GM19372 (cell line): ENCODE results near the gene TMED10.
A peak's percentile ranks its signal among the peaks of the same experiment; 100 is the strongest.

Experiments used
- ATAC-seq: cut with Tn5 transposase; IDR thresholded peaks from one replicate; pipeline ENCODE4 v1.9.1; 2021; ENCODE audit warnings: mild to moderate bottlenecking, low read depth, moderate library complexity; ENCODE audit not compliant: unreplicated experiment

Gene TMED10

DNA sequence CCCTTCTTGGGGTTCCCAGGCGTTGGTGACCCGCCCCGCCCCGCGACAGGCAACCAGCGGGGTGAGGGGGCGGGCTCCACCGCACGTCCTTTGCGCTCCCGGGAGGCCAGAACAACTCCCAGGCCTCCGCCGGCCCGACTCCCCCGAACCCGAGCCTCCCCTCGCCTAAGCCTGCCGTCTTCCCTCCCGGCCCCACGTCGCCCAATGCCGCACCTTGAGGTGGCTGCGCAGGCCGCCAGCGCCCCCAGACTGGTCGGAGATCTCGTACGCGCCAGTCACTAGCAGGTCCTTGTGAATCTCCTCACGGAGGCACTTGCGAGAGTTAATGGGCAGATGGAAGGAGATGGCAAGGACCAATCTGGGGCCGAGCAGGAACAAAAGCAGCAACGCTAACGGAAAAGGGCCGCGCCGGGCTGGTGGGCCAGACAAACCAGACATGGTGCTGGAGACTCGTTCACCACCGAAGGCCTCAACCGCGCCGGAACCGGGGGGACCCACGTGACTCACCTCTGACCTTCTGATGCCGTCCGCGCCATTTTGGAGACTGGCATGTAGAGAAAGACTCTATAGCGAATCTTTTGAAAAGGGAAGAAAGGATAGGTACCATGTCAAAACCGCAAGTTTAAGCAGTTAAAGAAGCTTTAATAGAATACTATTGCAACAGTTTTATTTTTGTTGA, at the start of gene TMED10:
TSS of gene TMED10 (minus strand) at position 471 of the 679 bp plus-strand sequence. CDS start at position 438, 33 bp downstream.
- ATAC-seq: peak; percentile 59

DNA sequence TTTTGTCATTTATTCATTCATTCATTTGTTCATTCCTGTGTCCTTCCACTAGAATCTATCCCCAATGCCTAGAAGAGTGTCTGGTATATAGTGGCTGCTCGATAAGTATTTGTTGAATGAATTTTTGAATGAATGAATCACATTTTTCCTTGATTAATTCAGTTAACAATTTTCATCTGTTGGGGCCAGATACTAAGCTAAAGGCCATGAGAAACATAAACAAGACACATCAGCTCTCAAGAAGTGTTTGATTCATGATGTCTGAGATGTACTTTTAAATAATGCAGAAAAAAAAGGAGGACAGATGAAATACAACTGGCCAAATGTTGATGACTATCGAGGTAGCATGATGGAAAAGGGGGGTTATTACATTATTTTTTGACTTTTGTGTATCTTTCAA, 48.1 kb upstream of the TMED10 start:
- no peak for ATAC-seq

DNA sequence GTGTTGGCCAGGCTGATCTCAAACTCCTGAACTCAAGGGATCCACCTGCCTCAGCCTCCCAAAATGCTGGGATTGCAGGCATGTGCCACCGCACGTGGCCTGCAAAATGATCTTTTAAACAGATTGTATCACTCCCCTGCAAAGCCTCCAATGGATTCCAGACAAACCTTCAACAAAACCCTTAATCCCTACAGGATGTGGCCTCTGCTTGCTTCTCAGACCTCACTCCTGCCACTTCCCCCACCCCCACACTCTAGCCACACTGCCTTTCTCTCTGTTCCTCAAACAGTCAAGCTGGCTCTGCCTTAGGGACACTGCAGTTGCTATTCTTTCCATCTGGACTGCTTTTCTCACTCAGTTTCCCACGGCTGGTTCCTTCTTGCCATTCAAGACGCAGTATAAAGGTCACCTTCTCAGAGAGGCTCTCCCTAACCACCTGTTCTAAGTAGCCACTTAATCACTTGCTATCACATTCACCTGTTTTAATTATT, 47.3 kb upstream of the TMED10 start:
- ATAC-seq: peak; percentile 58

DNA sequence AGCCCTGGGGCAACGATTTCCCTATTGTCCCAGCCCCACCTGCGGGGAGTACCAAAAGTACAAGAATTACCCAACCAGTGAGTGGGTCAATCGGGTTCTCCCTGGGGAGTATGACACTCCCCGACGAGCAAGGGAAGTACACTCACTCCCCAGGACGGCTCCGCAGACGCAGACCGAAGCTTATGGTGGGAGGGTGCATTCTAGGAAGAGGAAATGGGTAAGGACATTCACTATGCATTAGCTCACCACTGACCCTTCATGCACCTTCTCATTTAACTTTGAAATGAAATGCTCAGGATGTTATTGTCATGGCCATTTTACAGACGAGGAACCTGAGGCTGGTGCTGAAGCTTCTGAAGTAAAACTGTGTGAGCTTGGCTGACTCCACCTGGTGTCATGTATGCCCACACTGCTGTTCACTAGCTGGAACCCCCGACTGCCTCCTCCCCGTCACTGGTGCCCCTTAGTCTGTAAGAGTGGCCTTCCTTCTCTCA, 45.8 kb upstream of the TMED10 start:
- no peak for ATAC-seq

- no peak for ATAC-seq
Observed at GRCh38 chr14:75221797-75222196, 45.4 kb upstream of the TMED10 start.

DNA sequence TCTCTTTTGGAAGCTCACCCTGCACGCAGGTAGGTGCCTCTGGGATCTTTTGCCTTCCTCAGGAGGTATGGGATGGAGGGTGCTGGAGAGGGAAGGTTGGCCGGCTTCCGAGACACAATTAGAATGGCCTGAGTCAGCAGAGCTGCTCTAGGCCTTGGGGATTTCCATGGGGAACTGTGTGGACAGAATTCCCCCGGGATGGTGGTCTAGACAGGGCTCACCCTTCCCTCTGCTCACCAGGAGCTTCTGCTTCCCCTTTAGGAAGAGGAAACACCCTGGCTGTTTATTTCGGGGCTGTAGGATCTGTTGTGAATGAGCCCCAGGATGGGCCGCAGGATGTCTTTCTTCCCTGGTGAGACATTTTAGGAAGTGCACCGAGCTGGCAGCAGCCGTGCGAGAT, 43.7 kb upstream of the TMED10 start:
- no peak for ATAC-seq

DNA sequence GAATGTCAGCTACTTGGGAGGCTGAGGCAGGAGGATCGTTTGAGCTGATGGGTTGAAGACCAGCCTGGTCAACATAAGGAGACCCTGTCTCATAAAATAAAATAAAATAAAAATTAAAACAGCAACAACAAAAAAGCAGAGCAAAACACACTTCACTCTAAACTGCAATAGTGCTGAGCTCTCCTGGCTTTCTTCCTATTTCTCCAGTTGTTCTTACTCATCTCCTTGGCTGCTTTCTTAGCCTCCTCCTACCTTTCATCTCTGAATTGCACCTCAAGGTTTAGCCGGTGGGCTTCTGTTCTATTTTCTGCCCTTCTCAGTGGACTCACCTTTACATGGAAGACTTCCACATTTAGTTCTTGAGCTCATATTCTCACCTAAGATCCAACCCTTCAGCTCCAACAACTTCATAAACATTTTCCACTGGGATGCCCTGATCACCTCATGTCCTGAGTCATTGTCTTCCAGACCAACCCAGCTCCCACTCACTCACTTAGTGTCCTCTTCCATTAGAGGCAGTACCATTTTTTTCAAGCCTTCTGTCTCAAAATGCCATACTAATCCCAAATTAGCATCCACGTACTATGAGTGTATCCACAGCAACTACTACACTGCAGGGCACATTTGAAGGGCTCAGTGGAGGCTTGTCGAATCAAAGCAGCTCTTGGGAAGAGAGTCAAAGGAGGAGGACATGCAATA, 41.2 kb upstream of the TMED10 start:
- ATAC-seq: no peak

DNA sequence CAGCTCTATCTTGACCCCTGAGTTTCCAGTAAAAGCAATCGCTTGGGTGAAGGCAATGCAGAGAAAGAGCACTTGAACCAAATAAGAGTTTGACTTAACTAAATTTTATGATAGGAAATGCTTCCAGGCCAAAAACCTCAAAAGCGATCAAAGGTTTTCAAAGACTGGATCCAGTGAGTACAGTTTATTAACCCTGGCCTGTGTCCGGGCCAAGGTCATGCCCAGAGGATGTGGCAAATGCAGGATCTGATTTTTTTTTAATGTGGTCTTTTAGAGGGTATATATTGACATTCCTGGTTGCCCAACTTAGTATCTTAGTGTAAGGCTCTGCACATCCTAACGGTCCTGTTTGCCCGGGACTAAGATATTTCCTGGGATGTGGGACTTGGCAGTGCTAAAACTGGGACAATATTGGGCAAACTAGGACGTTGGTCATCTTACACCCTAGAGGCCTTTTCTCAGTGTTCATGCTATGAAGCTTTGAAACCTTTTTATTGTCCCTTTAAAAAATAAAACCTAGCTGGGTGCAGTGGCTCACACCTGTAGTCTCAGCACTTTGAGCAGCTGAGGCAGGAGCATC, 40.1 kb upstream of the TMED10 start:
- ATAC-seq: no peak

- ATAC-seq: no peak
Observed at GRCh38 chr14:75215520-75215919, 39.1 kb upstream of the TMED10 start.

GRCh38 chr14:75214558-75214957, 38.1 kb upstream of the TMED10 start:
- ATAC-seq: no peak

DNA sequence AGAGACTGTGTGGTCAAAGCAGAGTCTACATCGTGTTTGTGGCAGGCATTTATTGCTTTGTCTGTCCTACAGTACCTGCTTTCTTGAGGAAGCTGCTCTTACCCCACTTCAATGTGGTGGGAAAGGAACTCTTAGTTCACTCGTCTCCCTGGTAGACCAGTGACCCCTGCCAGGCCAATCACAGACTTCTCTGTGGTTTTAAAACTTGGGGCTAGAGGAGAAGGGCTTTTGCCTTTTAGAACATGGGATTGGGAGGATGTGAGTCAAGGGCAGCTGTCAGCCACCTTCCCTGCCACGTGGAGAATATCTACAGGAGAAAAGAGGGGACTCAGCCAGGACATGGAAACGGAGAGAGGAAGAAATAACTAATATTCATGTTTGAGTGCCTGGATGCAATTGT, 36.8 kb upstream of the TMED10 start:
- no peak for ATAC-seq

- ATAC-seq: no peak
Observed at GRCh38 chr14:75208843-75209242, 32.4 kb upstream of the TMED10 start.

GRCh38 chr14:75206190-75206589, 29.8 kb upstream of the TMED10 start:
- no peak for ATAC-seq

GRCh38 chr14:75205591-75205990, 29.2 kb upstream of the TMED10 start:
- ATAC-seq: no peak

GRCh38 chr14:75204116-75204515, 27.7 kb upstream of the TMED10 start:
- no peak for ATAC-seq

- ATAC-seq: no peak
Observed at GRCh38 chr14:75202657-75203056, 26.2 kb upstream of the TMED10 start.

DNA sequence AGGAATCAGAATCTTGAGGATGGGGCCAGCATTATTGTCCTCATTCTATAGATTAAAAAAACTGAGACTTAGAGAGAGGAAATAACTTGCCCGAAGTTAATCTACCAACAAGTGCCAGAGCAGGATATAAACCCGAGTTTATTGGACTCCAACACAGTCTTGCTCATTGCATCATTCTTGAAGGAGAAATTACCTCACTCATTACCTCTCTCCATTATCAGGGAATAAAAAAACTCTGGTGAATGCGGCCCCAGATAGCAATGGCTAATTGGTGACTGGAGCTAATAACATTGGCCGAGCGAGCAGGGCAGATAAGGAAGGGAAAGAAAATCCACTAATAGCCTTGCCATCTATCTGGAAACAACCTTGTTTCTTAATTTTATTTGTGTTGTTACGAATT, 24.7 kb upstream of the TMED10 start:
- ATAC-seq: no peak

DNA sequence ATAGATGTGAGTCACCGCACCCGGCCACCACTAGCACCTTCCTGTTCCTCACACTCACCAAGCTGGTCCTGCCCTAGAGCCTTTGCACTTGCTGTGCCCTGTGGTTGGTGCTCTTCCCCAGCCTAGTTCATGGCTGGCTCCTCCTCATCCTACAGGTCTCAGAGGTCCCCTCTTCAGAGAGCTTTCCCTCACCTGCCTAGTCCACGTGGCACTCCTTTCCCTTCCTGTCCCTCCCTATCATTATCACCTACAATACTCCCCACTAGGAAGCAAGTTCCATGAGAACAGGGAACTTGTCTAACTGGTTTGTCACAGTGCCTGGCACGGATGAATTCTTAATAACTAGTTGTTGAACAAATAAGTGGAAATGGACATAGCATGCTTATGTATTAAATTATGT, 24.0 kb upstream of the TMED10 start:
- no peak for ATAC-seq

- no peak for ATAC-seq
Observed at GRCh38 chr14:75198291-75198933, 22.0 kb upstream of the TMED10 start.

DNA sequence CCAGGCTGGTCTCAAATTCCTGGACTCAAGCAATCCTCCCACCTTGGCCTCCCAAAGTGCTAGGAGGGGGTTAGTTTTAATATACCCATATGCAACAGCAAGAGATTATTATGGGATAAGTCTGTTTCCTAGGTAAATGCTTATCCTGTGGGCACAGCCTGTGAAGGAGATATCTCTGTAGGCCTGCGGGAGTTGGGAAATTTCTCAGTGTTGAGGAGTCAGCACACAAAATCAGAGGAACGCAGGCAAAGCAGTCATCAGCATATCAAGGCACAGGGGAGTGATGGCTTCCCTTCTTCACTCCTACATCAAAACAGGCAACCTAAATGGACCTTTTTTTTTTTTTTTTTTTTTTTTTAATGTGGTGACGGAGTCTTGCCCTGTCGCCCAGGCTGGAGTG, 20.9 kb upstream of the TMED10 start:
- no peak for ATAC-seq

DNA sequence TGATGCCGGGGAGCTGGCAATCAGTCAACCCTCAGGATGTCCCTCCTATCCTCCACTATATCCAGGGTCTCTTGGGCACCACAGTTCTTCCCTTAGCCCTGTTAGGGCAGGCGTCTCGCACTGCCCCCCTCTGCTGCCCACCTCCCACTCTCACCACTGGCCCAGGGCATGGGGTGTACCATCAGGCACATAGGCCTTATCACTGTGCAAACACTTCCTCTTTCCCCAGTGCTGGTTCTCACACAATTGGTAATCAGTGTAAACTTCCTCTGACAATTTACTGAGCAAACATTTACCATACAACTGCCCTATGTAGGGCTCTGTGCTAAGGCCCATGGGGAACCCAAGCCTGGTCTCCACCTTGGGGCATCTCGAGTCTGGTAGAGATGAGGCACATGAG, 20.1 kb upstream of the TMED10 start:
- ATAC-seq: no peak
